Testis (tissue), 3 donors: ENCODE data around the gene MPRIP. TPM values are rescaled to one million over a fixed set of nuclear protein-coding genes. Genes with fewer than 3 reads are reported as not detected.

ENCODE experiments used
- DNase-seq: peaks from one replicate; pipeline ENCODE4 v3.0.0-alpha.2; 2019
- H3K27ac ChIP-seq, 2 donors: fragments of 200-600 bp; sonication (generic); one replicate each; pipeline ENCODE4 v1.5.1; 2019
- H3K27me3 ChIP-seq: fragments of 200-600 bp; sonication (generic); one replicate; pipeline ENCODE4 v1.5.1; 2019
- H3K36me3 ChIP-seq: fragments of 200-600 bp; sonication (generic); one replicate; pipeline ENCODE4 v1.5.1; 2017; ENCODE audit warnings: low read depth; ENCODE audit errors: missing control alignments
- H3K4me1 ChIP-seq: fragments of 200-600 bp; sonication (generic); one replicate; pipeline ENCODE4 v1.5.1; 2019
- H3K4me3 ChIP-seq, 2 donors: fragments of 200-600 bp; sonication (generic); one replicate each; pipeline ENCODE4 v1.5.1; 2017 to 2019
- H3K9me3 ChIP-seq: fragments of 200-600 bp; sonication (generic); one replicate; pipeline ENCODE4 v1.5.1; 2017
- CTCF ChIP-seq, 3 experiments: fragments of 450-650 bp in 2 of 3; fragments of 200-600 bp in 1 of 3; sonication (generic) in 1 of 3; IDR thresholded peaks; one replicate each; pipeline ENCODE4 v1.5.1; 2016 to 2019; ENCODE audit warnings: antibody characterized with exemption in 3 of 3, mild to moderate bottlenecking in 2 of 3, moderate library complexity in 1 of 3
- POLR2A ChIP-seq: fragments of 450-650 bp; IDR thresholded peaks from one replicate; pipeline ENCODE4 v1.6.1; 2017; ENCODE audit warnings: antibody characterized with exemption, mild to moderate bottlenecking, moderate library complexity
- WGBS, 2 donors: methylation state at CpG; one replicate each; pipeline ENCODE4 v1.1.5; 2018; 5-methylcytosine and 5-hydroxymethylcytosine counted together
- intact Hi-C: fragments of 100-400 bp; cut with DNase I; formaldehyde crosslinking; loops from one replicate; pipeline ENCODE4 v1.15.1; 2023; ENCODE audit warnings: low total_unique reads
- polyA plus RNA-seq: library from polyadenylated mRNA; stranded (reverse); fragments of 350-450 nt; fragmentation: Illumina TruSeq; extraction: RNeasy Lipid Tissue Mini Kit (QIAGEN cat#74804); gene quantifications from one replicate; pipeline ENCODE4 v1.2.3, GENCODE V29; 2014; ENCODE audit warnings: low read depth, low replicate concordance; ENCODE audit not compliant: insufficient read depth
- total RNA-seq, 2 donors: library from RNA; depleted of rRNA; stranded (reverse); fragments of >200 nt; gene quantifications; one replicate each; pipeline ENCODE4 v1.2.3, GENCODE V29; 2016

MPRIP gene
- total and polyA plus RNA-seq, 3 donors from 2014 or later, result 191 to 337 (median 304) TPM

- Histone ChIP-seq H3K9me3 (no peaks in the 10 kb centered on the region), H3K4me3 (no peak overlapping the region), H3K27me3 (no peaks in the 10 kb centered on the region), H3K4me1 (peaks cover 26% of the 10 kb centered on the region), H3K27ac (no peak overlapping the region), H3K36me3 (no peaks in the 10 kb centered on the region)
- intact Hi-C loops, result no loop called here
- TF ChIP-seq POLR2A, result no peak
- no peak for TF ChIP-seq CTCF (IDR thresholded peaks at IDR 0.05)
- DNase-seq, result no peak
- WGBS, 2 donors, result 83 to 87% methylated on average over 7 of the region's 7 CpGs
Measured at GRCh38 chr17:17139972-17140589, 97.8 kb downstream of the MPRIP start.

- no peak overlapping the region for H3K4me3 ChIP-seq
- WGBS, 2 donors, result 64 to 77% methylated on average over 3 to 5 of the region's 5 CpGs
- H3K9me3 ChIP-seq, result no peaks in the 10 kb centered on the region
- no peak for DNase-seq
- H3K4me1 ChIP-seq, result peaks cover 31% of the 10 kb centered on the region
- no peaks in the 10 kb centered on the region for H3K36me3 ChIP-seq
- intact Hi-C loops, result no loop called here
- H3K27ac ChIP-seq, result peak overlapping the region in 1 of 2 donors; percentile 6
- no peak for TF ChIP-seq CTCF (IDR thresholded peaks at IDR 0.05)
- TF ChIP-seq POLR2A, result no peak
- H3K27me3 ChIP-seq, result no peaks in the 10 kb centered on the region
Measured at GRCh38 chr17:17140590-17140980, 98.3 kb downstream of the MPRIP start.

DNA sequence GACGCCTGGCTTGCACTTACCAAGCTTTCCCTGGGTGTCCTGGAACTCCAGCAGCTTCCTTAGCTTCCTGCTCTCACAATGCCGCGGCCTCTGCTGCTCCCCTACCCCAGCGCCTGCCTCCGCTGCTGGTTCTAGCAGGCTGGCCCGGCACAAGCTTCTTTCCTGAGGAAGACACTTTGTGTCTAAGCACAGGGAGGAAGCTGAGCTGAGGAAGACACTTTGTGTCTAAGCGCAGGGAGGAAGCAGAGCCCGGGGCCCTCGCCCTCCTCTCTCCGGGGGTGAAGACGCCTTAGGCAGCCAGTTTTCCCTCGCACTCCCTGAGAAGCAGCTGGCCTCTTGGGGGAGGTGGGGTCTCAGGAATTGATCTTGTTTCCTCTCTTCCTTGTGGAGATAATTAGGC, 99.0 kb downstream of the MPRIP start:
- peak; percentile 78 for DNase-seq
- peak overlapping the region; percentile 6 to 55 for H3K27ac ChIP-seq
- H3K27me3 ChIP-seq, result no peaks in the 10 kb centered on the region
- TF ChIP-seq CTCF (IDR thresholded peaks at IDR 0.05) (no peak), POLR2A (no peak)
- peaks cover 36% of the 10 kb centered on the region for H3K4me1 ChIP-seq
- H3K9me3 ChIP-seq, result no peaks in the 10 kb centered on the region
- no peaks in the 10 kb centered on the region for H3K36me3 ChIP-seq
- 42 to 52% methylated on average over 4 to 12 of the region's 12 CpGs for WGBS, 2 donors
- no peak overlapping the region for H3K4me3 ChIP-seq
- intact Hi-C loops, result no loop called here

DNA sequence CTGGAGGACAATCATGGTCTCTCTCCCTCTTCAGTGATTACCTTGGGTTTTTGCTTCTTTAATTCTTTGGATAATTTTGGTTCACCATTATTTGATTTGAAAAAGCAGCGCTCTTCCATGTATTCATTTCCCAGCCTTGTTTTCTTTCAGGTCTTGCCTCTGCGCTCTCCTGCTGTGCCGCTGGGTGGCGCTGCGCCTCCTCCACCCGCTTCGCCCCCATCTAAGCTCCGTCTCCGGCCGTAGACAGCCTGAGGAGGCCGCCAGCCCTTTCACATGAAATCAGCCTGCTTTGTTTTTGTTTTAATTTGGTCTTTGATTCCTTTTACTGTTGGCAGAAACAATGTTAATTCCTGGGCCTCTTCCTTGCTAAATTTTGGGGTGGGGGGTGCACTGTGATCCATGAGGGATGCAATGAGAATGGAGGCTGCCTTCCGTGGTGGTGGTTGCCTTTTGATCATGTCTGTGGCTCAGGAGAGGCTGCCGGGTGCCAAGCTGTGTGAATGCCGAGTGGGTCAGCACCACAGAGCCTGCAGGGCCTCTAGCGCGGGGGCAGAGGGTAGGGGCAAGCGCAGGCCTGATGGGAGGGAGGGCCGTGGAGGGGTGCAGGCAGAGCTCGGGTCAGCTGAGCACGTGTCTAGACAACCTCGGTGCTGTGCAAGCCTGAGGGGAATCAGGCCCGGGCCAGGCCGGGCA, 99.7 kb downstream of the MPRIP start:
- peaks cover 36% of the 10 kb centered on the region for H3K4me1 ChIP-seq
- H3K9me3 ChIP-seq, result no peaks in the 10 kb centered on the region
- peak; percentile 70 for DNase-seq
- no peak overlapping the region for H3K4me3 ChIP-seq
- no peaks in the 10 kb centered on the region for H3K27me3 ChIP-seq
- WGBS, 2 donors, result 41 to 70% methylated on average over 18 to 23 of the region's 23 CpGs
- TF ChIP-seq CTCF (IDR thresholded peaks at IDR 0.05) (peak; percentile 80 to 92 (median 86)), POLR2A (no peak)
- H3K36me3 ChIP-seq, result no peaks in the 10 kb centered on the region
- intact Hi-C loops, result no loop called here
- H3K27ac ChIP-seq, result peak overlapping the region; percentile 6 to 55

GRCh38 chr17:17142556-17142955, 100.3 kb downstream of the MPRIP start:
- Histone ChIP-seq H3K36me3 (no peaks in the 10 kb centered on the region), H3K9me3 (no peaks in the 10 kb centered on the region), H3K27me3 (no peaks in the 10 kb centered on the region), H3K4me3 (no peak overlapping the region), H3K27ac (peak overlapping the region in 1 of 2 donors; percentile 6), H3K4me1 (peaks cover 36% of the 10 kb centered on the region)
- WGBS, 2 donors, result 76 to 78% methylated on average over 3 to 11 of the region's 11 CpGs
- intact Hi-C loops, result no loop called here
- no peak for DNase-seq
- TF ChIP-seq CTCF (IDR thresholded peaks at IDR 0.05), result no peak
- no peak for TF ChIP-seq POLR2A
